NCI-H774 (cell line): Measurements from ENCODE around the gene ACER2.
"Not testable (repeated sequence)": the region's sequence is repeated elsewhere in the genome, so short reads cannot be mapped to it uniquely, and the experiment has no call there.

Experiments
- DNase-seq: peaks from one replicate; lab custom pipeline; 2025; lab: John Stamatoyannopoulos, UW

ACER2 gene

DNA sequence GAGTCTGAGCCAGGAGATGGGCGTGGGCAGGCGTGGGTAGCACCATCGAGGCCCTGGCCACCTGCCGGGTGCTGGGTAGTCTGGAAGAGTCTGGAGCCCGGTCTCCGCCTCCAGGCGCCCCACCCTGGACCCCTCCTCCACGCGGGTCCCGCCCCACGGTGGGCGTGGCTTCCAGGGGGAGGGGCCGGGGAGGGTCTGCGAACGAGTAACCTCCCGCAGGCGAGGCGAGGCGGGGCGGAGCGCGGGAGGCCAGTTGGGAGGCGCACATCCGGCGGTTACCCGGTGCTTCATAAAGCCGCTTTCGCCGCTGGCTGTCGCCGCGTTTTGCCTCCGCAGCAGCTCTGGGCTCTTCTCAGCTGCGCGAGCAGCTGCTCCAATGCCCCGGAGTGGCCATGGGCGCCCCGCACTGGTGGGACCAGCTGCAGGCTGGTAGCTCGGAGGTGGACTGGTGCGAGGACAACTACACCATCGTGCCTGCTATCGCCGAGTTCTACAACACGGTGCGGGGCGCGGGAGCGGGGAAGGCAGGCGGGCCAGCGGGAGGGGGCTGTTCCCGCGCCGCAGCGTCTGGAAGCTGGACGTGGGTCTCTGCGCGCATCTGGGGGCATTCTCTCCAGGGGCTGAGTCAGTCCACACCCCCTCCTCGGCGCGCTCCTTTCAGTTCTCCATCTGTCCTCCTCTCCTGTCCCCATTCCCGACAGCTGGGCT, at the start of gene ACER2:
ACER2 (plus strand) TSS at position 317 of the 708 bp plus-strand sequence; CDS start at position 393, 76 bp downstream.
- peak; percentile 98 for DNase-seq

DNA sequence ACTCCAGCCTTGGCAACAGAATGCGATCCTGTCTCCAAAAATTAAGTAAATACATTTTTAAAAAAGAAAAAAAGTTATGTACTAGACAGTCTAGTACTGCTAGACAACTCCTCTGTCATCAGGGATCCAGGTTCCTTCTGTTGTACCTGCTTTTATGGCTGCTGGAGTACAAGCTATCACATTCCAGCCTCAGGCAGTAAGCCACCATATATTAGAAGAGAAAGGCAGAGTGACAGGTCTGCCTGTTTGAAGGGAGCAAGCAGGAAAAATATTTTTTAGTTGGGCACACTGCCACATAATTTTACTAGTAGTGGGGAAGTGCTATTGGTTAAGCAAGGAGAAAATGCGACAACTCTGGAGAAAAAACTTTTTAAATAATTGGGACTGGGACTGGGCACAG, 39.7 kb upstream of the ACER2 start:
- DNase-seq = no peak

DNA sequence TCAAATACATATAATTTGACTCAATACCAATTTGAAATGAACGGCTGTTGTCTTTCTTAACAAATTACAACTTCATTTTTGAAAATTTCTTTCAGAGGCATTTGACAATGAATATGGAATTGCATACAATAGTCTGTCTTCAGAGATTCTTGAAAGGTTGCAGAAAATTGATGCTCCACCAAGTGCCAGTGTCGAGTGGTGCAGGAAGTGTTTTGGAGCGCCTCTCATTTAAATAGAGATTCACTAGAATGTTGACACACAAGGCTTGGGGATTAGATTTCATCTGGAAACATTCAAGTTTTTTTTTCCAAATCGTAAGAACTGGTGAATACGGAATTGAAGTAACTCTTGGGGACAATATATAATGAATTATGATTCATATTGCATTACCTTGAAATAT, 36.9 kb upstream of the ACER2 start:
- no peak for DNase-seq

DNA sequence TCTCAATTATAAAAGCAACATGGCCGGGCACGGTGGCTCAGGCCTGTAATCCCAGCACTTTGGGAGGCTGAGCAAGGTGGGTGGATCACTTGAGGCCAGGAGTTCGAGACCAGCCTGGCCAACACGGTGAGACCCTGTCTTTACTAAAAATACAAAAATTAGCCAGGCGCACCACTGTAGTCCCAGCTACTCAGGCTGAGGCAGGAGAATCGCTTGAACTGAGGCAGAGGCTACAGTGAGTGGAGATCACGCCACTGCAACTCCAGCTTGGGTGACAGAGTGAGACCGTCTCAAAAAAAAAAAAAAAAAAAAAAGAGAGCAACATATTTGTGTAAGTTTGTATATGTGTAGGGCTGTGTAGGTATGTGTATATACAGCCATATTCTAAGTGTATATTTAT, 36.2 kb upstream of the ACER2 start:
- no peak for DNase-seq

DNA sequence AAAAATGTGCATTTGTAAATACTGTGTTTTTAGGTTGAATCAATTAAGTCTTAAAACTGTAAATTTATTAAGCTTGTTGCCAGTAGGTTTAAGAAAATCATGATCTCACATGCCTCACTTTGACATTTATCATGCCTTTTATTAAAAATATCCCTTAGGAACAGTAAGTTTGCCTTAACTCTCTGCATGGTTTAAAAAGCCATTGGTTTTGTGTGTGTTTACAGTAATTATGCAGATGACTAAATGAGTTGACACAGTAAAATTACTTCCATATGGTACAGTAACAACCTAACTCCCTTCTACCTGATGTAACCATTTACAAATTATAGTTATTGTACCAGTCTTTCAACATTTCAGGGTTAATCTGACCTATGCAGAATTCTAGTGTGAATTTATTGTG, 35.3 kb upstream of the ACER2 start:
- no peak for DNase-seq

DNA sequence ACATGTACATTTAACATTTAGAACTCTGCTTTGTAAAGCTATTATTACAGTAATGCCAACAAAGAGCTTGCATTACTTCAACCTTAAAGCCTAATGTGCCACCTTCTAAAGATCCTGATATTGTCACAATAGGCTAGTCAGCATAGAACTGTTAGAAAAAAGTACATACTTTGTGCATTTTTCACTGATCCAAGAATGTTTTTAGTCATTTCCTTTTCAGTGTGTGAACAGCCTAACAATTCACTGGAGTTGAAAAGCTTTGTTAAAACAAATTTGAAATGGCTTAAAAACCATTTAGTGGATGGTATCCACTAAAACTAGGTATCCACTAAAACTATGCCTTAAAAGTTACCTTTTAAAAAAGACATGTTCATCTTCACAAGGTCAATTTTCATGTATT, 33.3 kb upstream of the ACER2 start:
- no peak for DNase-seq

DNA sequence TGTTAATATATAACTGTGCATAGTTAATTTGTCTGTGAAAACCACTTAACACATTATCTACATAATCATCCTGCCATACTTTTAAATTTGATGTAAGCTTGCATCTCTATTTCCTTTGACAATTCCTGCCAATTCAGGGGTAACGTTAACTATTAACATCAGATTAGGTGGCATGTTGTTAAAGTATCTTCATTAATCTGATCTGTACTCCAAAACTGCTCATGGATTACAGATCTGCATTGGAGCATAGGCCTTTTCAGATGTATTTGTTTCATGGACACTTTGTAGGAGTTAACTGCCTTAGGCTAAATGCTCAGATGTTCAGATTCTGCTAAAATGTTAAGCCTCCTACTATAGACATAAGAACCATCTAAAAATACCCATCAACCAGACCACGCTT, 31.9 kb upstream of the ACER2 start:
- DNase-seq = no peak

DNA sequence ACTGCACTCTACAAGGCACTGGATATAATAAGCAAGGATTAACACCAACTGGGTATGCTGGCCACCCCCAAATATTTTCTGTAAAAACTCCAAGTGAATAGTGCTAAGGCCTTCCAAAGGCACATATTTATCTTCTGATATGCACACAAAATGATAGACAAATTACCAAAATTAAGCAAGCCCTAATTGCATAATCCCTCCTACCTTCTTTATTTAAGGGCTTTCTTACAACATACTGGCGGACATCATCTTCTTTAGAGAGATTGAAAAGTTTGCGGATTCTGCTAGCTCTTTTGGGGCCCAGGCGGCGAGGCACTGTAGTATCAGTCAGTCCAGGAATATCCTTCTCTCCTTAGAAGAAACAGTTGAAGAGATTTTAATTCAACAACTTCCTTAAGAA, 30.6 kb upstream of the ACER2 start:
- no peak for DNase-seq

DNA sequence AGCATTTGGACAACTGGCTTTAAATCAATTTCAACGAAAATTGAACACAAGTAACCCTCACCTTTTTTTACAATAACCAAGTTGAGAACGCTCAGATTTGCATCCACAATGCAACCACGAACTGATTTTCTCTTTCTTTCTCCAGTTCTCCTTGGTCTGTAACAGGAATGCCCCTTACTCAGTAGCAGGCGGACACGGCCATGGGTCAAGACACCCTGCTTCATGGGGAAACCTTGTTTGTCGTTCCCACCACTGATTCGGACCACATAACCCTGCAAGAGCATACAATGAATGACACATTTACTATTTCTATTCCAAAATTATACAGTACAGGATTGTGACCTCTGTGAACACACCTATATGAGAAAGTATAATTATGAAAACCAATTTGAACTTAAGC, 30.2 kb upstream of the ACER2 start:
- no peak for DNase-seq

DNA sequence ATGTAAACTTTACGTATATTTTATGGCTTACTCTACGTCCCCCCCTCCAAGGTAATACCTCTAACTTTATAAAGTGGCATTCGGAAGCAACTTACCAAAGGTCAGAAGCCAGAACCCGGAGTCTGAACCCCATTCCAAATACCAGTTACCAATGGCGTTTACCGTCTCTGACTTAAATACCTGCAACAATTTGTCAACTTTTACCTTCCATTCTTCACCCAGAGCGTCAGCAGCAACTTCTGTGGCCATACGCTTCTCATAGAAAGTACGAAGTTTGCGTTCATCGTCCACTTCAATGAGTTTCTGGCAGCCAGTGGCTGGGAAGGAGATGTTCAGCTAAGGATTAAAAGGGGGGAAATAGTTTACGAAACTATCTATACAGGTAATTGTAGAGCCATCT, 29.5 kb upstream of the ACER2 start:
- no peak for DNase-seq

DNA sequence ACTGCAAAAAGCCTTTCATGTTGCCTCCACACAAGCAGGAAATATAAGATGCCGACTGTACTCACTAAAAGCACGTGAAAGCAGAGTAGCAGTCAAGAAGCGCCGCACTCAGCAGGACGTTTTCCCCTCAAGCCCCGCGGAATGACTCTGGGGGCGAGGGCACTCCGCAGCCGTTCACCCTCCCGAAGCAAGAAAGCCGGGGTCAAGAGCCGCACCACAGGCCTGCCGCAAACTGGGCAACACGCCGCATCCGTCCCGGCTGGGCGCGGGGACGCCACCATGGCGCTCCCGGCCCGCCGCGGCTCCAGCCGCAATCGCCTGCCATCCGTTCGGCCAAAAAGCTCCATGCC, 29.1 kb upstream of the ACER2 start:
- DNase-seq = peak; percentile 51

DNA sequence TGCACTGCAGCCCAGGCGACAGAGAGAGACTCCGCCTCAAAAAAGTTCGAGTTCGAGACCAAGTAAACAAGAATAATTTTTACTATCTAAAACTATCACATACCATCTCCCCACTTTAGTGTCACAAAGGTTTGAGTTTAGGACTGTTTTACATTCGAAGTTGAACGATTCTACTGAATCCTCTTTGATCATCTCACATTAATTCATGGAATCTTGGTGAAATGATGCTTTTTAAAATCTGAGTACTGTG, 28.1 kb upstream of the ACER2 start:
- no peak for DNase-seq

DNA sequence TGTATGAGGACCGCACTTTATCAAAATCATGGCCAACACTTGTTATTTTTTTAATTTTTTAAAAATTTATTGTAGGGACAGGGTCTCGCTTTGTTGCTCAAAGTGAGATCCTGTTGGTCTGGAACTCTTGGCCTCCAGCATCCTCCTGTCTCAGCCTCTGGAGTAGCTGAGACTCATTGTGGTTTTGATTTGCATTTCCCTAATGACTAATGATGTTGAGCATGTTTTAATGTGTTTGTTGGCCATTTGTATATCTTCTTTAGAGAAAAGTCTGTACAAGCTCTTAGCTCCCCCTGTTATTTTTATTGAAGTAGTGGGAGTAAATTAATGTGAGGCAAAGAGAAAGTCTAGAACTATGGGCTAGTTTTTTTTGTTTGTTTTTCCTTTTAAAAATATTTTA, 27.2 kb upstream of the ACER2 start:
- DNase-seq = no peak

DNA sequence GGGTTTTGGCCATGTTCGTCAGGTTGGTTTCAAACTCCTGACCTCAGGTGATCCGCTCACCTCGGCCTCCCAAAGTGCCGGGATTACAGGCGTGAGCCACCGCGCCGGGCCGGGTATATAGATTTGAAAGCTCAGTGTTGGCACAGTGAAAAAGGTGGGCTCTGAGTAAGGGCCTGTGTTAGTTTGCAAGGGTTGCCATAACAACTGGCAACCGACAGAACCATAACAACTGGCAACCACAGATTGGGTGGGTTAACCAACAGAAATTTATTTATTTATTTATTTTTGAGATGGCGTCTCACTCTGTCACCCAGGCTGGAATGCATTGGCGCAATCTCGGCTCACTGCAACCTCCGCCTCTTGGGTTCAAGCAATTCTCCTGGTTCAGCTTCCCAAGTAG, 23.6 kb upstream of the ACER2 start:
- DNase-seq = not testable (repeated sequence)

DNA sequence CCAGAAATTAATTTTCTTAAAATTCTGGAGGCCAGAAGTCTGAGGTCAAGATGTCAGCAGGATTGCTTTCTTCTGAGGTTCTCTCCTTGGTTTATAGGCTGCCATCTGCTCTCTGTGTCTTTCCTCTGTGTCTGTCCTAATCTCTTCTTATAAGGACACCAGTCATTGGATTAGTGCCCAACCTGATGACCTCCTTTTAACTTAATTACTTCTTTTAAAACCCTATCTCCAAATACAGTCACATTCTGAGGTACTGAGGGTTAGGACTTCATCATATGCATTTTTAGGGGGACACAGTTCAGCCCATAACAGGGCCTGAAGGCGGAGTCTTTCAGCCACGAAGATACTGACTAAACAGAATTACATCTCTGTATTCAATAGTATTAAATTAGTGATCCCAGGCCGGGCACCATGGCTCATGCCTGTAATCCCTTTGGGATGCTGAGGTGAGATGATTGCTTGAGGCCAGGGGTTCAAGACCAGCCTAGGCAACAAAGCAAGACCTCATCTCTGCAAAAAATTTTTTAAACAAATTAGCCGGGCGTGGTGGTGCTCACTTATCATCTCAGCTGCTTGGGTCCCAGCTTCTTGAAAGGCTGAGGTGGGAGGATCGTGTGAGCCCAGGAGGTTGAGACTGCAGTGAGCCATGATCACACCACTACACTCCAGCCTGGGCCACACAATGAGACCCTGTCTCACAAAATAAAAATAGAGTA, 22.9 kb upstream of the ACER2 start:
- no peak for DNase-seq

DNA sequence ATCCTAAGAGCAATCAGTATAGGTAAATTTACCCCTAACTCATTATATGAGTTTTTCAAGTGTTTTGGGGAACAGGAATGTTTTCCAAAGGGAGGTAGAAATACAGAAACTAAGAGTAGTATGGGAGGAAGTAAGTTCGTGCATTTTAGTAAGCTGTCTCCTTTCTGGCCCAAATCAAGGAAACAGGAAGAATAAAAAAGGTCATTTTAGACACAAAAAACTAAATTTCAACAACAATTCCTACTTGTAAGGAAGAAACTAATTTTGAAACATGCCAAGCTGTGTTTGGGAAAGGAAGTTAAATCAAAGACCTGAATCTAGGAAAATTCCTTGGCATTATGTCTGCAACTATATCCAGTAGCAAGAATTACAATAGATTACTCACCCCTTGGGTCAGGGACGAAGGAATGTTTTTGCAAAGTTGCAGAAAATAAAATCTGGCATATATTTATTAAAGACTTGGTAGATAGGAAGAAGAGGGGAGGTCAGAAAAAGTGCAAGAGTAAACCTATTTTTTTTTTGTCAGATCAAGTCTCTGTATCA, 22.2 kb upstream of the ACER2 start:
- no peak for DNase-seq

DNA sequence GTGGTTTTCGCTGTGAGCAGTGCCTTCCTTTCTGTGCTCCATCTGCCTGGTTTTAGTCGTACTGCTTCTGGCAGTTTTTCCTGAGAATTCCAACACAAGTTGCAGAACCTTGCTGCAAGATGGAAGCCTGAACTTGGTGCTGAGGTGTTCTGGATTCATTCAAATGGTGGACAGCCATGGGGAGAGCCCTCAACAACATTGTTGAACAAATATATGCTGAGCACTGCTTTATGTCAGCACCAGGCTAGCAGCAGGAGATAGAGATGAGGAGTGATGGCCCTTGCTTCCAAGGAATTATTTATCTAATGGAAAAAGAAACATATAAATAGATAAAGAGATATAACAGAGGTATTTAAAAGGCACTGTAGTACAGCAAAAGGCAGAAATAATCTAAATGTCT, 21.5 kb upstream of the ACER2 start:
- DNase-seq = no peak

DNA sequence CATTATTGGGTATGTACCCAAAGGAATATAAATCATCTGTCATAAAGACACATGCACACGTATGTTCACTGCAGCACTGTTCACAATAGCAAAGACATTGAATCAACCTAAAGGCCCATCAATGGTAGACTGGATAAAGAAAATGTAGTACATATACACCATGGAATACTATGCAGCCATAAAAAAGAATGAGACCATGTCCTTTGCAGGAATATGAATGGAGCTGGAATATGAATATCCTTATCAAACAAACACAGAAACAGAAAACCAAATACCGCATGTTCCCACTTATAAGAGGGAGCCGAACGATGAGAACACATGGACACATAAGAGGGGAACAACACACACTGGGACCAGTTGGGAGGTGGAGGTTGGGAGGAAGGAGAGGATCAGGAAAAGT, 19.3 kb upstream of the ACER2 start:
- DNase-seq = not testable (repeated sequence)

DNA sequence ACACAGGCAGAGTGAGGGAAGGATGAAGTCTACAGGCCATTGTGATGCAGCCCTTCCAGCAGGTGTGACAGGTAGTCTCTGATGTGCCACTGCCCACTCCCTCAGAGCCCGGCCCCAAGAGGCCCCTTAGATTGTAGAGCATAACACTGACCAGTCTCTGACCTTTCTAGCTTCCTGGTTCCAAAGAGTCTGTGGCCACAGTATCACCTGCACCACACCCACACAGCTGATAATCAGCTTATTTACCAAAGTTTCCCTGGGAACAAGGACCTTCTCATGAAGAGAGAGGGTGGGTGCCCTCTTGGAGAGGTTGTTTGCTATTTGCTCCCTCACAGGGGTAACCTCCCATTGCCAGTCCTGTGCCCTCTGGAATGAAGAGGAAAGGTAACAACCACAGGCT, 11.0 kb upstream of the ACER2 start:
- DNase-seq = no peak

DNA sequence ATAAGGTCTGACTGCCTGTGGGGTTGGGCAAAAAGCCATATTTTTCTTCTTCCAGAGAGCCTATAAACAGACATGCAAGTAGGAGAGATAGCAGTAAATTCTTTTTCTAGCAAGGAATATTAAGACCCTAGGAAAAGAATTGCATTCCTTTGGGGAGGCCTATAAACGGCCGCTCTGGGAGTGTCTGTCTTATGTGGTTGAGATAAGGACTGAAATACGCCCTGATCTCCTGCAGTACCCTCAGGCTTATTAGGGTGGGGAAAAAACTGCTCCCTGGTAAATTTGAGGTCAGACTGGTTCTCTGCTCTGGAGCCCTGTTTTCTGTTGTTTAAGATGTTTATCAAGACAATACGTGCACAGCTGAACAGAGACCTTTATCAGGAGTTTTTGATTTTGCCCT, 5.6 kb upstream of the ACER2 start:
- not testable (repeated sequence) for DNase-seq

DNA sequence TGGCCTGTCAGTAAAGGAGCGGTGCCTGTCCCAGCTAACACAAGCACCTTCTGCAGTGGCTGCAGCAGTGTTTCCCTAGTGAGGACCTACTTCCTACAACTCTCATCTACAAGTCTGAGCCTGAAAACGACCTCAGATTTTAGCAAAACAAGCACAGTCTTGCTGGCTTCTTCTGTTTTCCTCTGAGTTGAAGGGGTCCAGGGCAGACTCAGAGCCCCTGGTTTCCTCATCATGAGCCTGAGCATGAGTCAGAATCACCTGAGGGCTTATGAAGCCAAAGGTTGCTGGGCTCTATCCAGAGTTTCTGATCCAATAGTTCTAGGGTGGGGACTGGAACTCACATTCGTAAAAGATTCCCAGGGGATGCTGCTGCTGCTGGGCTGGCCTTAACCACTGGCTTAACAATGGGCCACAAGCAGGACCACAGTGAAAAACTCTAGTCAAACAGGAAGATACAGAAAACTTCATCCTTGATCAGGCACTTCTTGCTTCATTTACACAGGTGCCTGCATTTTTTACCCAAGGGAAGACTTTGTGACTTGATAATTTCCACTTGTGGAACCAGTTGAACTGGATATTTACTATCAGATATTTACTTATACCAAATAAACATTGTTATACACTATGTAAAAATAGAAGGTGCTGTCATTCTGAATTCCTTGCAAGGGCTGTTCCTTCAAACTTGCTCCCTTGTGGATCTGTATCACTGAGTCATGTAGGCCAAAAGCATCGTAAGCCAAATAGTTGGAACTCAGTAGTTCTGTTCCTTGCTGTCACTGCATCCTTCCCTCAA, 4.3 kb upstream of the ACER2 start:
- DNase-seq = no peak

DNA sequence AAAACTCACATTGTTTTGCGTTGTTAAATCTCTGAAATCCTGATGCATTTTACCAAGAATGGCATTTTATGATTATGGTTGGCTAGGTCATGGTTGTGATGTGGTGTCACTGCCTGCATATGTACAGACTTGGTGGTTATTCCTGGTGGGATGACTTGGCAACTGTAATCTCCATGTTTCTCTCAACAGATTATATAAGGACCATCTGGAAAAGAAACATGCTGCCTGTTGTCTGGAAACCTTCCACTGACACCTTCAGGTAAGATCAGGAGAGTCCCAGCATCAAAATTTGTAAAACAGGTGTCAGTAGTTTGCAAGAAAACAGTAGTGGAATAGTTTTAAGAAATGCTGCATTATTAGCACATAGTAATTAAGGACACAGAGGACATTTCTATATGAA, 3.0 kb upstream of the ACER2 start:
- DNase-seq = no peak

DNA sequence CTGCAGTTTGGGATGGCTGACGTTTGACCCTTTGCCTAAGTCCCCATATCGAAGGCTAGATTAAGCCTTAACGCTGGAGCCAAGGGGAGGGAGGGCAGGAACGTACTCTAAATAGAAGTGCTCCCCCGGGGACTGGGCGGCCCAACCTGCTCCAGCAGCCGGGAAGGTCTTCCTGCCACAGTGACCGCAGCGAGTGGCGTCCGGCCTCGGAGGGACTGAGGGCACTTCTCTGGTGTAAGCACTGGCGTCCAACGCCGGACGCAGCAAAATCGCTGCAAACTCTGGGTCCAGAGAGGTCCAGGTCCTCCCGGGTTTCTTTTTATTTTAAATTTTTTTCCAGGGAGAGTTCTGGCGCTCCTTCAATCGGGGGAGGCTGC, 505 bp upstream of the ACER2 start:
- DNase-seq = no peak
